Keratinocyte (primary cell): ENCODE measurements around the gene PSMB10. TPM values are rescaled to one million over a fixed set of nuclear protein-coding genes. Genes with fewer than 3 reads are reported as not detected.
A peak's percentile ranks its signal among the peaks of the same experiment; 100 is the strongest.

Experiments used
- DNase-seq: peaks from one replicate; pipeline ENCODE4 v3.0.0-alpha.2; 2011; ENCODE audit warnings: low read depth, missing footprints, low spot score
- FAIRE-seq: peaks from 2 replicates; lab custom pipeline; 2011; peaks lifted over from hg19 to GRCh38; lab: Jason Lieb, UNC
- H2AFZ ChIP-seq: 2 replicates; pipeline ENCODE4 v1.6.0; 2012; ENCODE audit warnings: low read length, control low read depth, inconsistent platforms; ENCODE audit not compliant: control insufficient read depth
- H3K27ac ChIP-seq: 2 replicates; pipeline ENCODE4 v1.5.1; 2011; ENCODE audit warnings: low read length; ENCODE audit not compliant: control insufficient read depth, insufficient read depth
- H3K27me3 ChIP-seq: 3 replicates; pipeline ENCODE4 v1.6.0; 2011; ENCODE audit warnings: low read length; ENCODE audit not compliant: control insufficient read depth, insufficient read depth; ENCODE audit errors: extremely low read depth
- H3K36me3 ChIP-seq, 2 experiments: 2 replicates in 1 of 2; 3 replicates in 1 of 2; pipeline ENCODE4 v1.5.1; 2011; ENCODE audit warnings: low read length in 2 of 2, mild to moderate bottlenecking in 1 of 2; ENCODE audit not compliant: control insufficient read depth in 2 of 2, insufficient read depth in 2 of 2; ENCODE audit errors: extremely low read depth in 1 of 2
- H3K4me1 ChIP-seq: 3 replicates; pipeline ENCODE4 v1.5.1; 2011; ENCODE audit warnings: low read length; ENCODE audit not compliant: control insufficient read depth, insufficient read depth; ENCODE audit errors: extremely low read depth
- H3K4me2 ChIP-seq: 3 replicates; pipeline ENCODE4 v1.6.0; 2011; ENCODE audit warnings: low read depth, low read length; ENCODE audit not compliant: control insufficient read depth, insufficient read depth; ENCODE audit errors: extremely low read depth
- H3K4me3 ChIP-seq, 3 experiments: fragments of 200-600 bp in 1 of 3; sonication (generic) in 1 of 3; 2 replicates in 2 of 3; 3 replicates in 1 of 3; pipeline ENCODE4 v1.5.1; 2011 to 2016; ENCODE audit warnings: low read length in 3 of 3, mild to moderate bottlenecking in 3 of 3, control low read depth in 2 of 3, inconsistent platforms in 1 of 3, low read depth in 1 of 3, mixed read lengths in 1 of 3, mixed run types in 1 of 3, moderate library complexity in 1 of 3; ENCODE audit not compliant: control insufficient read depth in 2 of 3, insufficient read depth in 2 of 3; ENCODE audit errors: extremely low read depth in 1 of 3
- H3K79me2 ChIP-seq: 2 replicates; pipeline ENCODE4 v1.6.0; 2012; ENCODE audit warnings: low read length; ENCODE audit not compliant: control insufficient read depth, insufficient read depth
- H3K9ac ChIP-seq: 3 replicates; pipeline ENCODE4 v1.6.0; 2011; ENCODE audit warnings: low read length; ENCODE audit not compliant: control insufficient read depth, insufficient read depth; ENCODE audit errors: extremely low read depth
- H3K9me1 ChIP-seq: 3 replicates; pipeline ENCODE4 v1.6.0; 2011; ENCODE audit warnings: low read length; ENCODE audit not compliant: control insufficient read depth, insufficient read depth; ENCODE audit errors: extremely low read depth
- H3K9me3 ChIP-seq: 2 replicates; pipeline ENCODE4 v1.5.1; 2012; ENCODE audit warnings: low read depth, low read length; ENCODE audit not compliant: control insufficient read depth
- H4K20me1 ChIP-seq: 3 replicates; pipeline ENCODE4 v1.6.0; 2011; ENCODE audit warnings: low read length; ENCODE audit not compliant: control insufficient read depth, insufficient read depth; ENCODE audit errors: extremely low read depth
- EZH2 ChIP-seq: IDR thresholded peaks from one replicate; pipeline ENCODE4 v1.6.1; 2012; ENCODE audit warnings: inconsistent platforms, mild to moderate bottlenecking, low read length, moderate library complexity
- dilution Hi-C: fragments of 300-500 bp; cut with MboI; formaldehyde crosslinking; loops from one replicate; pipeline ENCODE4 v1.7.0; 2020; ENCODE audit warnings: low sequenced_read_pairs; ENCODE audit not compliant: extremely low pct_ligation_motif_present
- polyA plus RNA-seq, 5 experiments: library from polyadenylated mRNA; depleted of rRNA in 3 of 5; stranded (reverse) in 3 of 5; stranded (forward) in 1 of 5; unstranded in 1 of 5; fragments of >200 nt; gene quantifications; 1 replicate in 1 of 5; 2 replicates in 3 of 5; 3 replicates in 1 of 5; pipeline versions ENCODE4 v1.2.1 to v1.2.3, GENCODE V29; 2011 to 2012; ENCODE audit warnings: missing spikeins in 2 of 5, low read depth in 1 of 5, low replicate concordance in 1 of 5
- TF ChIP-seq, protein P1 (sequence below), 3 experiments: IDR thresholded peaks in 1 of 3; conservative IDR thresholded peaks in 1 of 3; optimal IDR thresholded peaks in 1 of 3; 2 replicates in 2 of 3; 3 replicates in 1 of 3; pipeline versions ENCODE3 to v1.5.1; 2011; ENCODE audit warnings: low read length in 3 of 3, mild to moderate bottlenecking in 3 of 3, moderate library complexity in 2 of 3, control low read depth in 1 of 3, inconsistent platforms in 1 of 3; ENCODE audit not compliant: insufficient read depth in 2 of 3; ENCODE audit errors: extremely low read depth in 1 of 3

The PSMB10 gene
- polyA plus RNA-seq, 1 donor (not counting 4 experiments of a cell fraction or from before 2014, with no cell fraction given): 11.1 TPM

- H3K27ac ChIP-seq: no peak overlapping the region
- peaks cover 13% of the 10 kb centered on the region for H3K4me1 ChIP-seq
- no peak for DNase-seq
- no peak overlapping the region for H3K9ac ChIP-seq
- H3K27me3 ChIP-seq: no peaks in the 10 kb centered on the region
- no peak overlapping the region for H3K4me3 ChIP-seq
- no peaks in the 10 kb centered on the region for H3K9me1 ChIP-seq
- peaks cover 44% of the 10 kb centered on the region for H3K79me2 ChIP-seq
- H3K4me2 ChIP-seq: no peak overlapping the region
- dilution Hi-C loops: no loop called here
- no peaks in the 10 kb centered on the region for H3K9me3 ChIP-seq
- no peak overlapping the region for H2AFZ ChIP-seq
- FAIRE-seq: no peak
- TF ChIP-seq, protein P1, sequence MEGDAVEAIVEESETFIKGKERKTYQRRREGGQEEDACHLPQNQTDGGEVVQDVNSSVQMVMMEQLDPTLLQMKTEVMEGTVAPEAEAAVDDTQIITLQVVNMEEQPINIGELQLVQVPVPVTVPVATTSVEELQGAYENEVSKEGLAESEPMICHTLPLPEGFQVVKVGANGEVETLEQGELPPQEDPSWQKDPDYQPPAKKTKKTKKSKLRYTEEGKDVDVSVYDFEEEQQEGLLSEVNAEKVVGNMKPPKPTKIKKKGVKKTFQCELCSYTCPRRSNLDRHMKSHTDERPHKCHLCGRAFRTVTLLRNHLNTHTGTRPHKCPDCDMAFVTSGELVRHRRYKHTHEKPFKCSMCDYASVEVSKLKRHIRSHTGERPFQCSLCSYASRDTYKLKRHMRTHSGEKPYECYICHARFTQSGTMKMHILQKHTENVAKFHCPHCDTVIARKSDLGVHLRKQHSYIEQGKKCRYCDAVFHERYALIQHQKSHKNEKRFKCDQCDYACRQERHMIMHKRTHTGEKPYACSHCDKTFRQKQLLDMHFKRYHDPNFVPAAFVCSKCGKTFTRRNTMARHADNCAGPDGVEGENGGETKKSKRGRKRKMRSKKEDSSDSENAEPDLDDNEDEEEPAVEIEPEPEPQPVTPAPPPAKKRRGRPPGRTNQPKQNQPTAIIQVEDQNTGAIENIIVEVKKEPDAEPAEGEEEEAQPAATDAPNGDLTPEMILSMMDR (optimal IDR thresholded peaks at IDR 0.05 in 1 of 3, IDR thresholded peaks at IDR 0.05 in 1 of 3, conservative IDR thresholded peaks at IDR 0.05 in 1 of 3; ENCODE audit: extremely low read depth in 1 of 3, insufficient read depth in 2 of 3, low read length in 3 of 3): no peak
- no peak for TF ChIP-seq EZH2
- peaks cover 0 to 5% of the 10 kb centered on the region in 2 experiments for H3K36me3 ChIP-seq
- H4K20me1 ChIP-seq: no peaks in the 10 kb centered on the region
Observed at GRCh38 chr16:67897231-67897630, 39.4 kb downstream of the PSMB10 start.

DNA sequence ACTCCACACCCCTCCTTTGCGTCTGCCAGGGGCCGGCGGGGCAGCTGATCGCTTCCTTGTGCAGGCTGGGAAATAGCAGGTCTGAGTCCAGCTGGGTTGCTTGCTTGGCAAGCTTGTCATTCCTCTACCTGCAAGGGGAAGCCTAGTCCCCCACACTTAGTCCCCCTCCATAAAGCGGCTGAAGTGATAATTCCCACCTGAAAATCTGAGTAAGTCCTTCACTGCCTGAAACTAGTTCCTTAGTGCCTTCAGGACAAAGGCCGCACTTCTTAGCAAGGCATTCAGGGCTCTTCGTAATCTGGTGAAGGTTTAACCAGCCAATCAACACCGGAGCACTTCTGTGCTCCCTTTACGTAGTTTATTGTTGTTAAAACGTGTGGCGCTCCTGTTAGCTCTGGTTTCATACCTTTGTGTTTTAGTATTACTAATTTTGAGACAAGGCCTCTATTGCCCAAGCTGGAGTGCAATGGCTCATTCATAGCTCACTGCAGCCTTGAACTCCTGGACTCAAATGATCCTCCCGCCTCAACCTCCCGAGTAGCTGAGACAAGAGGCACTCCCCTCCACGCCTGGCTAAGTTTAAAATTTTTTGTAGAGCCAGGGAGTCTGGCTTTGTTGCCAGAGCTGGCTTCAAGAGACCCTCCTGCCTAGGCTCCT is 42.8 kb downstream of the PSMB10 start:
- Histone ChIP-seq H3K9me1 (no peaks in the 10 kb centered on the region), H3K79me2 (peaks cover 36% of the 10 kb centered on the region), H3K4me2 (peak overlapping the region; percentile 65), H3K4me3 (peak overlapping the region; percentile 62 to 99 (median 66)), H3K4me1 (peaks cover 14% of the 10 kb centered on the region), H2AFZ (peak overlapping the region; percentile 84), H3K9ac (peak overlapping the region; percentile 97), H3K36me3 (no peaks in the 10 kb centered on the region), H4K20me1 (no peaks in the 10 kb centered on the region), H3K27ac (peak overlapping the region; percentile 94), H3K9me3 (no peaks in the 10 kb centered on the region), H3K27me3 (no peaks in the 10 kb centered on the region)
- TF ChIP-seq, protein P1 (optimal IDR thresholded peaks at IDR 0.05 in 1 of 3, IDR thresholded peaks at IDR 0.05 in 1 of 3, conservative IDR thresholded peaks at IDR 0.05 in 1 of 3; ENCODE audit: extremely low read depth in 1 of 3, insufficient read depth in 2 of 3, low read length in 3 of 3): no peak
- TF ChIP-seq EZH2: no peak
- FAIRE-seq: no peak
- no peak for DNase-seq
- dilution Hi-C loops: no loop called here
